COLO668 (cell line): ENCODE measurements around the gene ZNF80.

Experiments
- DNase-seq: peaks from one replicate; lab custom pipeline; 2025; ENCODE audit not compliant: unreplicated experiment; lab: John Stamatoyannopoulos, UW

Gene ZNF80

DNA sequence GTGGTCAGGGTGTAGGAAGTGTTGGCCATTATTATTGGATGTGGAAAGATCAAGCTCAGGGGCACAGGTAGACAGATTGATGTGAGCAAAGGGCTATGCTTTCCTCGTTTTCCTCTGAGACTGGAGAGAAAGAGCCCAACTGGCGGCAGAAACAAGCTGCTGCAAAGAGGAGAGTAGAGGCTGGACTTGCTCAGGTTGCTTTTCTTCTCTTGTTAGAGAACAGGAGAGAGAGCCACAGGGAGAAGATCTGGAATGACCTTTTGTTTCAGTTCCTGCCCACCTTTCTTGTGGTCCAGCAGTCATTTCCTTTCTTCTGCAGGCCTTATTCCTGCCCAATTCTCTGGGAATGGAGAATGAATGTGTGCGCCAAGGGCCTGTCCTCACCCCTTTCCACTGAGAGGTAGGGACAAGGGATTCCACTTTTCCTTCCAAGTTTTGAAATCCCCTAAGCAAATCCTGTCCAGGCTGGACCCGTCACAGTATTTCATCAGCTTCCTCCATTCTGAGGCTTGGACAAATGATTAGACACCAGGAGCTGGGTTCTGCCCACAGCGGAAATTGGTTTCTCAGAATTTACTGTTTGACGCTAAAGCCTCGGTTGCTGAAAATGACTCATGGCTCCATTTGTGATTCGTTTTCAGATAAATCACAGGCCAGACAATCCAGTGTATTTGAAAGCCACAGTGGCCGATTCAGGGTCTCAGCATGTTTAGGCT is 16.1 kb downstream of the ZNF80 start:
- no peak for DNase-seq

DNA sequence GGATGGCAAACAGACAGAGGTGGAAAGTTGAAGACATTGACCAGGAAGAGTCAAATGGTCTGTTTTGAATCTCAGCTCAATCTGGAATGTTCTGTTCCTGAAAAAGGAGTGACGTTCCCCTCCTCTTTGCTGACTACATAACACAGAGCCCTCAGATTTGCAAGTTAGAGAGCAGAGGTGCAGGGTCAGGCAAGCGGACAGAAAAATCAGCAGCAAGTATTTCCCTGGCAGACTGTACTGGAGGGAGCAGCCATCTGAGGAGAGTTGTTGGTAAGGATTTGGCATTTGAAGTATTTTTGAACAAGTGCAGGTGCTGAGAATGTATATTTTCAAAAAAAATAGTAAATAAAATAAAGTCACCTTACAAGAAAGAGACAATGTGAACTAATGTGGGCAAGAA is 17.6 kb downstream of the ZNF80 start:
- DNase-seq: no peak

DNA sequence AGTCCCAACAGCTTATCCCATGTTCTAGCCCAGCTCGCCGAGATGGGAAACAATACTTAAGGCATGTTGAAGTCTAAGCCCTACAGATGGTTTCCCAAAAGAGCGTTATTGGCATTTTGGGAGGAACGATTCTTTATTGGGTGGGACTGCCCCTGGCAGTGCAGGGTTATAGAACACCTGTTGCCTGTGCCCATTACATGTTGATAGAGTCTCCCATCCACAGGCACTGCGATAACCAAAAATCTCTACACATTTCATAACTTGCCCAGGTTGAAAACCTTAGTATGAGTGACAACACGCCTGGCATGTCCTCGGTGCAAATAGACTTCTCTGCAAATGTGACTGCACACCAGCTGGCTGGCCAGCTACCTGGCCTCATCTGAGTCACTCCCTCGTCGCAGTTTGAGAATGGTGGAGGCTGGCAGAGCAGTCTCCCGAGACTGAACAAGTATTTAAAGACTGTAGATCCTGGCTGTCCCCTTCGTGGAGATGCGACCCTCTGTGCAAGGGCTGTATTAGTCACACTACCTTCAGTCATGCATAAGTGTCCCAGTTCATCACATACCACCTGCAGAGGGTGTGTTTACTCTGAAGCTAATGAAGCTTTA is 18.7 kb downstream of the ZNF80 start:
- no peak for DNase-seq

DNA sequence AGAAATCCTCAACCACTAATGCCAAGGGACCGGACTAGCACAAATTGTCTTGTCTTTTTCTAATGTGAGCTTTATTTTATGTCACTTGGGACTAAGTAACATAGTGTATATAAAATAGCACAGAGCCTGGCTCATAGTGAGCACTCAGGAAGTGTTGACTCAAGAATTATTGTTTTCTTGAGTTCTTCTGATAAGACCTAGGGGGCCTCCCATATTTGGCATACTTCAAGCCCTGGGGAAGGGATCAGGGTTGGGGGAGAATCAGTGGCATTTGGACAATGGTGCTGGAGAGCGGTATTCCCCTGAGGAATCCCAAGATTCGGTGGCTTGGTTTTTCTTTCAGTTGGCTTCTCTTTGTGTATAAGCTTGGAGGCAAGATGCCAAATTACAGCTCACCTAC is 19.4 kb downstream of the ZNF80 start:
- DNase-seq: no peak

DNA sequence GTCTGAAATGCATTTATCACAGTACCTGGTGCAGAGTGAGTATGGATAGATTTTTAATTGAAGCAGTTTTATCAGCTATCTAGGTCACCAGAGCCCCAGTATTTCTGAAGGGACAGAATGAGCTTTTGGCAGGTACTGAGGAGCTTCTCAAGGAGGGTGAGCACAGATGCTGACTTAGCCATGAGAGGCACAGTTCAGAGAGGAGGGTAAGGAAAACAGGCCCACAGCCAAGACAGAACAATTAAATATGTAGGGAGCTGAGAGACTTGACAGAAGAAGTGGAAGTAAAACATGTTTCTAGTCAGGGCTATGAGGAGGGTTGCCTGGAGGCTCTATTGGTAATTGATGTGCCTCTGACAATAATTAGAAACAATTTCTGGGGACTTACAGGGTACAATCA is 20.1 kb downstream of the ZNF80 start:
- no peak for DNase-seq

DNA sequence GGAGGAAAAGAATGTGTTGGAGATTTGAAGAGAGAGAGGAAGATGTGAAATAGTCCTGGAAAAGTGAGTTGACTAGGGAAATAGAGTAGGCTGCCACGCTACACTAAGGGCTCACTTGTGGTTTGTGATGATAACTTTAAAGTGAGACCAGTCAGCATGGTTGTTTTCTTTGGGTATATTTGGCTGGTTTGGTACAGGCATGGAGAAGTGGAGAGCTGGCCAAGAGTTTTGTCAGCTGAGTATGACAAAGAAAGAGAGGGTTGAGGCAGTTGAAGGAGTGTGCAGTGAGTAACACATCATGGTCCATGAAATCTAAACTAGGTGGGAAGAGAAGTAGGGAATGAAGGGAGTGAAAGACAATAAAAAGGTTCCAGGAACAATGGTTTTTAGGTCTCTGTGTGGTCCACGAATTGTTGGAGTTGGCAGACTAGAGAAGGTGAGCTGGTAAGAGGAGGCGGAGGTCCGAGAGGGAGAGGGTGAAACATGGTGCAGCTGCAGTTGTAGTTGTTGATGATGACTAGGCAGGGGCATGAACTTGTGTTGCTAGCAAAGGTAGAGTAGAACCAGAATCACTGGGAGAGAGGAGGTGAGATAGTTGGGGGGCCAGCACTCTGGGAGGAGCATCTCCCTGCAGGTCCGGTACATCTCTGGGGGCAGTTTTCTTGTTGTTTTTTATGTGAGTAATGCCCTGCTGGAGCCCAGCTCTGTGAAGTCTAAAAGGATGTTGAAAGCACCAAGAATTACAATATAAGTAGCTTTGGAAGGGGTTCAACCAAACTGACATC is 21.0 kb downstream of the ZNF80 start:
- no peak for DNase-seq

DNA sequence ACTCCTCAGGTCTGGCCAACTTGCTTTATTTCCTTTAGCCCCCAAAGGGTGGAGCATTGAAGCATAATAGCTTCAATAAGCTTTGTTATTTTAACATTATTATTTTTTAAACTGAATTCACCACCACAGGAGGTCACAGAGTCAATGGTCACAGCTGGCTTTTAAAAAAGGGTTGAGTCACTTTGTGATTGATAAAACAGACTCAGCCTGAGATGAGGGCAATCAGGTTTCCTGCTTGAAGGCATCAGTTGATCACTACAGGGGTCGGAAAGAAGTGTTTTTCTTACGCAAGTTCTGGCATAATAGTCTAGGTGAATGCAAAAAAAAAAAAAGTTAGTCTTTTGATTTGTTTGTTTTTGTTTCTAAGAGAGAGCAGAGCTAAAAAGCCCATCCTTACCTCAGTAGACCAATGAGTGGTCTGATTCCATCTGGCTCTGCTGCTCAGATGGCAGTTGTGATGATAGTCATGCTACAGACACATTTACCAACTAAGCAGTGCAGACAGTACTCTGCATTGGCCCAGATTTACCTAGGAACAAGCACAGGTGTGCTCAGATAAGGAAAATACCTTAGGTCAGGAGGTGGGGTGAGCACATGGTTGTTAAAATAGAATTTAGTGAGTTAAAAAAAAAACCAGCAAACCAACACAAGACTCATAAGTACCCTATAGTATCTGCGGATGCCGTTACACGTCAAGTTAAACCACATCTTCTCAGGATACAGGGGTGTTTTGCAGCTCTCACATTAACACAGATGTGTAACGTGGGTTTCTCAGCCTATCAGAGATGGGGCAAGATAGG is 22.6 kb downstream of the ZNF80 start:
- DNase-seq: no peak

DNA sequence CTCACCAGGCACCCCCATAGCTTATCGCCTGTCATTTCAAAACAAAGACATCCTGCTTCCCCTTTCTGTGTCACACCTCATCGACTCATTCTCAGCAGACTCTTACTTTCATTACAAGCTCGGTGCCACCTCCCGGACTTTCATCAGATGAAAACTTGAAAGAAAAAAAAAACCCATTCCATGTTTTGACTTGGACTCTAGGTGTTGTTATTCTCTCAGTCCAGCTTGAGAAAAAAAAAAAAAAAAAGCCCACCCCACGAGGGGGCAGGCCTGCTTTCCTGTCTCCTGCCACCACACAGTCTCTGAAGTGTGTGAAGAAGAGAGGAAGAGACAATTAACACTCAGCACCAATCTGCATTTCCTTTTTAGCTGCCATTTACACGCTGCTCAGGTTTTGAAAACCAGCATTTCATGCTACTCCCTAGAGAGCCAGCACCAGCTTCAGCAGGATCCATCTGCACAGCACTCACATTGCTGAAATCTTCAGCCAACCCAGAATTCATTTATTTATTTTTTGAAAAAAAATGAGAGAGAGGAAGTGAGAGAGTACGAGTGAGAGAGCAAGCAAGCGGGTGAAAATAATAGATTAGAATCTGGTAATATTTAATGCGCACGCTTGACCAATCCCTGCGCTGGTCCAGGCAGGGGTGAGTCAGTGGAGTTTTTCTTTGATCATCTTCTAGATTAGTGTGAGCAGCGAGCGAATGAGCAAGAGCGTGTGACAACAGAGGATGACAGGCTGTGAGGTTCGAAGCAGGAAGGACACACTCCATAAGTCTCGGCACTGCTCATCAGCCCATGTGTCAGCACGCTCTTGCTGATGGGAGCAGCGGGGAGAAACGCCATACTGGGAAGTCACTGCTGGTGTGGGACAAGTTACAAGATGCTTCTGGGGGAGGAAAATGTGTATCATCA is 23.5 kb downstream of the ZNF80 start:
- DNase-seq: no peak

DNA sequence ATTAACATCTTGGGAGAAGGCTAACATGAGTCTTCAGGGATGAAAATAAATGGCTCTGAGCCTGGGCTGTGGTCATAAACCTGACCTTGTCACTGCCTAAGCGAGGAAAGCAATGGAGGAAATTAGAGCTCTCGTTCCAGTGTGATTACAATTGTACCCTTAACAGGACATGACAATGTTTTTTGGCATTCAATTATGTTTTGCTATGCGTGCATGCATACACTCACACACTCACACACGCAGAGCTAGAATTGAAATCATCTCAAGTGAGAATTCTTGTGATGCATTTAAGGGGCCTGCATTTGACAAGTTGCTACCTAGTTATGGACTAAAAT is 24.1 kb downstream of the ZNF80 start:
- DNase-seq: no peak

DNA sequence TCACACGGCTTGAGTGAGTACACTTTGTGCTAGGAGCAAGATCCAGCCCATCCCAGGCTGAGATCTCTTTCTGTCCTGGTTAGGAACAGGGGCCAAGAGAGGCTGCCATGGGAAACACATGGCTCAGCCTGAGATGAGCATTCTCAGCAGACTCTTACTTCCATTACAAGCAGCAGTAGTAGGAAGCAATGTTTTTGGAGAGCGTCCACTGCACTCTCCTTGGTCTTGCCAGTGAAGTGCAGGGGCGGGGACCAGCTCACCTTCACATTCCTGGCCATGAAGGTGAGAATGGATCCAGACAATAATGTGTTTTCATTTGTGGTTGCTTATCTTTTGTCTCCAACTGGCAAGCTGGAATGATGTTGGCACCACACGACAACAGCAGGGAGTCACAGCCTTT is 24.7 kb downstream of the ZNF80 start:
- DNase-seq: no peak

DNA sequence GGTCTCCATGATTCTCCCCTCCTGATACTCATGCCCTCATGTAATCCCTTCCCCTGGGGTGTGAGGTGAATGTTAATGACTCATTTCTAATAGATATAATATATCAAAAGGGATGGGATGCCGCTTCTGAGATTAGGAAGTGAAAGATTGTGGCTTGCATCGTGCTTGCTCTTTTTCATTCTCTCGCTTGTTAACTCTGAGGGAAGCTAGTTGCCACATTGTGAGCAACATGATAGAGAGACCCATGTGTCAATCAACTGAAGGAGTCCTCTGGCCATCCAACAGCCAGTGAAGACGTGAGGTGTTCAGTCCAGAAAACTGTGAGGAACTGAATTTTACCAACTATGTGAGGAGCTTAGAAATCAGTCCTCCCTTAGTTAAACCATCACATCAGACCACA is 29.6 kb downstream of the ZNF80 start:
- DNase-seq: no peak

DNA sequence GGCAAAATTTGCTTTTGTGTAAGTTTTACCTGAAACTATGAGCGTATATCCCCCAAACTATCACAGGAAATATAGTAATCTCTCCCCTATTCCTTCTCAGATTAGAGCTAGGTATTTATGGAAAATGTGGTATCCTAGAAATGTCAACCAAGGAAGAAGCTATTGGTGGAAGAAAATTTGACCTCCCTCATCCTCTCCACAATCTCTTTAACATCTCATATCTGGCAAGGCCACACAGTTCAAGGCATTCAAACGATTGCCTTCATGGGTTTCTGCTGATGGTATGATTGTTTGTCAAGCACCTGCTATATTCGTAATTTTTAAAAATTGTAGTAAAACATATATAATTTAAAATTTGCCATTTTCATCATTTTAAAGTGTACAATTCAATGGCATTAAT is 31.0 kb downstream of the ZNF80 start:
- DNase-seq: no peak

DNA sequence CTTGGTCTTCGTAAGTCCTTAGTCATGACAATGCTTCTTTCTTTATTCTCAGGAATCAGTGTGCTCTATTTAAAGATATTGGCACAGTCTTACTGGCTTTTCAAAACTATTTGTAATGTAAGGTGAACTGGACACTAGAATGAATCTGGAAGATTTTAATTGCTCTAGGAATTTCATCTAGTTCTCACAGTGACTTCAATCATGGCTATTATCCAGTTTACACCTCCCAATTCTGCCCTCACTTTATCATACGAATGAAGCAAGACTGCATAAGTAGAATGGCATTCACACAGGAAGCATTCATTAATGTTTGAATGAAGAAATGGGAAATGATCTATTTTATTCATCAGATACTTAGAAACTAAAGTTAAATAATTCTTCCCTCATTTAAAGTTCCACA is 31.8 kb downstream of the ZNF80 start:
- no peak for DNase-seq

DNA sequence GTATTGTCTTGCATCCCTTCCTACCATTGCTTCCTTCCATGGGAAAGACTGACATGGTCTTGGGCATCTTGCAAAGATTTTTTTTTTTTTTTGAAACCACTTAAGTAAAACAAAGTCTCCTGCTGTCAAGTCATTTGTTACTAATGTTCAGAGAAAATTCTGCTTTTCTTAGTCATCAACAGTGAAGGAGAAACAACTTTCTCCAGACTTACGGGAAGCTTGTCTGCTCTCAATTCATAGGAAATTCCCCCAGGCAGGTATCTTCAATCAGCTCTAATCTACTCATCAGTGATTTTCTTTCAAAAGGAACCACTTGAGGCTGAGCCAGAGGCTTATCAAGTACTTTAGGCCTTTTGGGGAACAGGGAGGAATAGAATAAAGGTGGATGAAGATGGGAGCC is 42.6 kb downstream of the ZNF80 start:
- no peak for DNase-seq

DNA sequence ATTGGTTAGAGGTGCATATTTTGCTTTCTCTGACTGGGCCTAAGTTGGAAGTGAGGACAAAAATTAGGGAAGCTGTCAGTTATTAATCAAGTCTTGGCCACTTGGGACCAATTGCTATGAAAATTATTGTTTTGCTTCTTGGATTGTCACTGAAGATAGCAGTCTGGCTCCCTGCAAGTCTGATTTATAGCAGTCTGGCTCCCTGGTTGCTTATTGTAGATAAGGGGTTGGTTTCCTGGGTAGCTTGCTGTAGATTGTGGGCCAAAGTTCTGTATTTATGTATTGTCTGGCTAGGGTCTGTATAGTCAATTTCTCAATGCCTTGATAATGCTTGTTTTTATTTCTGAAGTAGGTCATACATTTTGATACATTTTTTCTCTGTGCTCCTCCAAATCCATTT is 45.2 kb downstream of the ZNF80 start:
- DNase-seq: no peak

DNA sequence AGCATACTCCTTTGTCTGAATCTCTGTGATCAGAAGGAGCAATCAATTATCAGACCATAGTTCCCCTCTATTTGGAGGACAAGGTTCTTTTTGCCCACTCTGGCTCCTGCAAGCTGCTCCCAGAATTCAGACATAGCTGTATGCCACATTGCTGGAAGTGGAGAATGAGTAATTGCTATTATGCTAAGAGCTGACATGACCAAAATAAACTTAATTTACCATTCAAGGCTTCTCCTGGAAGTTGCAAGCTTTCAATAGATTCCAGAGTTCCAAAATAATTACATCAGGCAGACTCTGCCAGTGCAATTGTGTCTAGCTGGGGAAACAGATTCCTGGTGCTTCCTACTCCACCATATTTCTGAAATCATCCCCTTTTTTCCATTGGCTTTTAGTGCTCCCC is 50.9 kb downstream of the ZNF80 start:
- no peak for DNase-seq
